T-helper 2 cell treated with Interferon-gamma antibody and Interleukin-4, amounts not matched to agents 5 μg/mL and 100 μg/mL, for 36 hours (primary cell): Measurements from ENCODE around the gene HEG1.
A peak's percentile ranks its signal among the peaks of the same experiment; 100 is the strongest.

Experiments
- DNase-seq: peaks from one replicate; pipeline ENCODE4 v3.0.0; 2021; ENCODE audit warnings: low spot score
- H3K27ac Mint-ChIP-seq: one replicate; pipeline ENCODE4 v1.8.0; 2021; ENCODE audit warnings: mild to moderate bottlenecking, mixed read lengths
- H3K27me3 Mint-ChIP-seq: one replicate; pipeline ENCODE4 v1.8.0; 2021; ENCODE audit warnings: low read depth, mixed read lengths
- H3K36me3 Mint-ChIP-seq: one replicate; pipeline ENCODE4 v1.8.0; 2021; ENCODE audit warnings: low read depth, mixed read lengths
- H3K4me1 Mint-ChIP-seq: one replicate; pipeline ENCODE4 v1.8.0; 2021; ENCODE audit warnings: low read depth, mixed read lengths
- H3K4me3 Mint-ChIP-seq: one replicate; pipeline ENCODE4 v1.8.0; 2022; ENCODE audit warnings: mild to moderate bottlenecking, moderate library complexity, mixed read lengths
- H3K9me3 Mint-ChIP-seq: one replicate; pipeline ENCODE4 v1.8.0; 2021; ENCODE audit warnings: mixed read lengths

HEG1 gene

DNA sequence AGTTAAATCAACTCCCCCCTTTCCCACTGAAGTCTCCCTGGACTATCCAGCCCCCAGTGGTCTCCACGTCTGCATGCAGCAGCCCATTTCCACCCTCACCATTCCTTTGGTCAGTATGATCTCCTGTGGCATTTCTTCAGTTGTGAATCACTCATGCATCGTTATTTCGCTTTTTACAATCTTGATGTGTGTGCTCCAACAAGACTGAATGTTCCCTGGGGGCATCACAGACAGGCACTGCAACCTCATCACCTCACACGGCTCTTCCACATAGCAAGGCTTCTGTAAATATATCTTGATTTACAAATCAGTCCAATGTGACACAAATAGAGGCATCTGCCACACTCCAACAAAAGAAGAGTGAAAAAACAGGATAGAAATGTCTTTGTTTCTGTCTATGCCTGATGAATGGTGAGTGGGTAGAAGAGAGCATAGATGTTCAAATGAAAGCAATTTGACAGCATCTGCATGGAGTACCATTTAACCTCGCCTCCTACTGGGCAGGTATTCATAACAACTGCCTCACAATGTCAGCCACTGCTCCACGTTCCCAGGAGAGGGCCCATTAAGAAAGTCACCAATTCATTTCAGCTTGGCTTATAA lies 5.2 kb downstream of the HEG1 start:
- H3K27ac Mint-ChIP-seq = peak overlapping the region; percentile 13
- H3K4me3 Mint-ChIP-seq = peak overlapping the region; percentile 97
- no peaks in the 10 kb centered on the region for H3K9me3 Mint-ChIP-seq
- H3K4me1 Mint-ChIP-seq = peaks cover 48% of the 10 kb centered on the region
- no peak for DNase-seq
- peaks cover 41% of the 10 kb centered on the region for H3K36me3 Mint-ChIP-seq
- H3K27me3 Mint-ChIP-seq = peaks cover 4% of the 10 kb centered on the region

DNA sequence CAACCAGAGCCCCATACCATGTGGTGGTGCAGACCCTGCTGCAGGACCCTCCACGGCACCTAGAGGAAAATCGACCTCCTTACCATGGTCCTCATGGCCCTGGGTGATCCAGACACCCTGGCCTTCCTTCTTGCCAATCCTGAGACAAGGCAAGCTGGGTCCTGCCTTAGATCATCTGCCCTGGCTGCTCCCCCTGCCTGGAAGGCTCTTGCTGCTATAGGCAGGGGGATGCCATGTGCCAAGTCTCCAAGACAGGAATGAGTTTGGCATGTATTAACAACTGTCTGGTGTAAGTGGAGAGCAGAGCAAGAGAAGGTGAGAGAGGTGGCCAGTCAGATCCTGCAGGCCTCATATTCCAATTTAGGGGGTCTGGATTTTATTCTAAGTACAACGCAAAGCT lies 7.5 kb downstream of the HEG1 start:
- Mint-ChIP-seq H3K27me3 (peaks cover 4% of the 10 kb centered on the region), H3K36me3 (peaks cover 28% of the 10 kb centered on the region), H3K4me3 (no peak overlapping the region), H3K27ac (no peak overlapping the region), H3K4me1 (peaks cover 35% of the 10 kb centered on the region), H3K9me3 (no peaks in the 10 kb centered on the region)
- no peak for DNase-seq

DNA sequence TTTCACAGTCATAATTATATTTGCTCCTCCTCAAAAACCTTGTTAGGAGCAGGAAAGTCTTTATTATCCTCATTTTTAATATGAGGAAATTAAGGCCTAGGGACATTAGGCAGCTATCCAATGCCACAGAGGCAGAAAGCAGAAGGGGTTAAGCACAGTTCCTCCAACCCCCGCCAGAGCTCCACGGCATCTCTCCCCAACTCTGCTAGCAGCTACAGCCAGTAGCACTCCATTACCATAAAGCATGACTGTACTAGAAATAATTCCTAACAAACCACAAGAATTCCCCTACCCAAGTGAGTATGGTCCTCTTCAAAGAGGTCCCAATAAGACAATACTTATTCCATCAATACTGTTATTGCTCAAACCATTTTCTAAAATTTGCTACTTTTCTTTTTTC lies 9.8 kb downstream of the HEG1 start:
- Mint-ChIP-seq H3K36me3 (peaks cover 38% of the 10 kb centered on the region), H3K27me3 (peaks cover 7% of the 10 kb centered on the region), H3K9me3 (no peaks in the 10 kb centered on the region), H3K4me1 (peaks cover 15% of the 10 kb centered on the region), H3K4me3 (no peak overlapping the region), H3K27ac (no peak overlapping the region)
- no peak for DNase-seq

DNA sequence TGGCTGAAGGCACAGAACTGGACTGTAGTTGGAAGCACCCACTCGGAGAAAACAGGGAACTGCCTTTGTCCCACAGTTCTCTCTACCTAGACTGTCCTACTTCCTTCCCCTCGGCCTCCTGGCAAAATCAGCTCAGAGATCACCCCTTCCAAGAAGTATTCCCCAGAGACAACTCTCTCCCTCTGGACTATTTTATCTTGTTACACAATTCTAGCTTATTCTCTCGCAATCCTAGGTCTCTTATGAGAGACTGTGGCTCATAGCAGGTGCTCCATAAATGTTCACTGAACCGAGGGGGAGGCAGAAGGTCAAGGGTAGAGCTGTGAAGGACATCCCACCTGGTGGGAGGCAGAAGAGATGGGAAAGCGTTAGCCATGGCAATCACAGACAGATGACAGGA lies 10.6 kb downstream of the HEG1 start:
- DNase-seq = no peak
- H3K4me1 Mint-ChIP-seq = peaks cover 8% of the 10 kb centered on the region
- peaks cover under 1% of the 10 kb centered on the region for H3K9me3 Mint-ChIP-seq
- peaks cover 34% of the 10 kb centered on the region for H3K36me3 Mint-ChIP-seq
- peaks cover 2% of the 10 kb centered on the region for H3K27me3 Mint-ChIP-seq
- H3K27ac Mint-ChIP-seq = no peak overlapping the region
- H3K4me3 Mint-ChIP-seq = no peak overlapping the region

DNA sequence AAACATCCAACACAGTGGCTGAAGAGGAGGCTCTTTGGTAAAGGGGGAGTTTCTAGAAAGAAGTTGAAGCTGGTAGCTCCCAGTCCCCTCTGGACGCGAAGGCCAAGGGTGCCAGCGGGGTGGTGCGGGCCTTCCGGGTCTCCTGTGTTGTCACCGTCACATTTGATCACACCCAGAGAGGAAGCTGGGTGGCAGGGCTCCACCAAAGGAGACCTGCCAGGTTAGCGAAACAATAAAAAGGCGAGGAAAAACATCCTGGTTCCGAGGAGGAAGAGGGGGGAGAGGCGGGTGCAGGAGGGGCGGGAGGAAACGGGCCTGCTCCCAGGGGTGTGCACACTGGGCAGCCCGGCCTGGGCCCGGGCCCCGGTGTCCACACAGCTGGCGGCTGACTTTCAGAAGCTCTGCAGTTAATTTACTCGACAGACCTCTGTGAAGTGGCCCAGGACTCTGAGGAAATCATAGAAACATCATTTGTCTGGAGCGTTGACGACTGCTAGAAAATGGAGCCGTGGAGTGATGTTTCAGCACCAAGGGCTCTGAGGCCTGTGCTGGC lies 12.1 kb downstream of the HEG1 start:
- peaks cover 8% of the 10 kb centered on the region for H3K4me1 Mint-ChIP-seq
- no peak for DNase-seq
- no peak overlapping the region for H3K27ac Mint-ChIP-seq
- no peak overlapping the region for H3K4me3 Mint-ChIP-seq
- H3K27me3 Mint-ChIP-seq = peaks cover 10% of the 10 kb centered on the region
- peaks cover 9% of the 10 kb centered on the region for H3K9me3 Mint-ChIP-seq
- H3K36me3 Mint-ChIP-seq = peaks cover 36% of the 10 kb centered on the region

DNA sequence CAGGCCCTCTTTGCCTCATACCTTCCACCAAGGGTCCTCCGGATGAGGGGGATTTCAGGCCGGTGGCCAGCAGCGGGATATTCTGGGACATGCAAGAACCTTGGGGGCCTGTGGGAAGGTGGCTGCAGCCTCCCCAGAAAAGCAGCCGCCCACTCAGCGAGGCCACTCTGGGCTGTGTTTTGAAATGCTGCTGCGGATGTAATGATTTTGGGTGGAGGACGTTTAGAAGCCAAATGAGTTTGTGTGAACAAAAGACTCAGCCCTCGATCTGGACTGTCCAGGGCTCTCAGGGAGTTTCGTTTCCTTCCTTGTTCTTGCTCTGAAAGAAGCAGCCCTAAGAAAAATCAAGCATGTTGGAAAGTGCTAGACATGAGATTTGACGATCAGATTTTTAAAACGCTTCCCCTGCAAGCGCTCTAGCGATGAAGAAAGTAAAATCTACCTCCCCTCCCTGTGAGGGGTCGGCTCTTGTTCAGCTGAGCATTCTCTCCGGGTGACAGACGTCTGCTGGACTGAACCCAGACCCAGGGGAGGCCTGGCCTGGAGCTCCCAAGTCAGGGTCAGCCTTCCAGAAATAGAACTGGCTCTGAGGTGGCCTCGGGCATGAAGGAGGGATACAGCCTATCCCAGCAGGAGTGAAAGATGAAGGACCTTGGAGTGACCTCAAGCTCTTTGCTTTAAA lies 12.9 kb downstream of the HEG1 start:
- peaks cover 10% of the 10 kb centered on the region for H3K9me3 Mint-ChIP-seq
- H3K36me3 Mint-ChIP-seq = peaks cover 37% of the 10 kb centered on the region
- H3K4me3 Mint-ChIP-seq = no peak overlapping the region
- H3K4me1 Mint-ChIP-seq = peaks cover 5% of the 10 kb centered on the region
- H3K27ac Mint-ChIP-seq = no peak overlapping the region
- no peak for DNase-seq
- peaks cover 10% of the 10 kb centered on the region for H3K27me3 Mint-ChIP-seq

DNA sequence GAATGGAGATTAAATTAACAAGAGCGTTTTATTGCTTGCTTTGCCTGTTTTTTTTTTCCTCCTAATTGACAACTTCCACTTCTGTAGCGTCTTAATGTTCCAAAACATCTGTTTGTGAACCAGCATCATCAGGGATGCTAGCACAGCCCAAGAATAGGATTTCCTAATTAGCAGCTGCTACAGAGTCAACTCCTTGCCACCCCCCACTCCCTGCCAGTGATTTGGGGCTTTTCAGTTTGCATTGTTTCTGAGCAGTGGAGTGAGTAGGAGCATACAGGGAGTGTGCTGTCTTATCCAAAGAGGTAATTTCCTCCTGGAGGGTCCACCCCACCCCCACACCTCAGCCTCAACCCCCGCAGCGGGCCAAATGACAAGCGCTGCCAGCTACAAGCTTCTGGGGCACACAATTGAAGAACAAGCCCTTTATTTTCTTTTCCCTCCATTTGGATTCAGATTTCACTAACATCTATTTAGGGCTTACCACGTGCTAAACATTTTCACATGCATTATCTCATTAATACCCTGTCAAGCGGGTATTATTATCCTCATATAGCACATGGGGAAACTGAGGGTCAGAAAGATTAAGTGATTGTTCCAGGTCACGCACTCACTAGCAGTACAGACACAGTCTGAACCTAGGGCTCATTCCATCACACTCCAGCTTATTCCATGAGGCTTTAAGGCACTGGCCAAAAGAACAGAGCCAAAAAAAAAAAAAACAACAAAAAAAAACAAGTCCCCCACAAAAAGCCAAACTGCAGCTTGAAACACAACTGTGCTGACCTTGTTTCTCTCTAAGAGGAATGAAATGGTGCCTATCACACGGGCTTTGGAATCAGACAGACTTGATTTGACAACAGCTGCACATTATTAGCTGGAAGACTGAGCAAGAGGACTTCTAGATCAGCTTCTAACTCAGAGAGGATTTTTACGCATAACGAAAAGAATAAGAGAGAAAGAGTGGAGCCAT lies 16.4 kb downstream of the HEG1 start:
- Mint-ChIP-seq H3K9me3 (peaks cover 35% of the 10 kb centered on the region), H3K4me1 (peaks cover 10% of the 10 kb centered on the region)

DNA sequence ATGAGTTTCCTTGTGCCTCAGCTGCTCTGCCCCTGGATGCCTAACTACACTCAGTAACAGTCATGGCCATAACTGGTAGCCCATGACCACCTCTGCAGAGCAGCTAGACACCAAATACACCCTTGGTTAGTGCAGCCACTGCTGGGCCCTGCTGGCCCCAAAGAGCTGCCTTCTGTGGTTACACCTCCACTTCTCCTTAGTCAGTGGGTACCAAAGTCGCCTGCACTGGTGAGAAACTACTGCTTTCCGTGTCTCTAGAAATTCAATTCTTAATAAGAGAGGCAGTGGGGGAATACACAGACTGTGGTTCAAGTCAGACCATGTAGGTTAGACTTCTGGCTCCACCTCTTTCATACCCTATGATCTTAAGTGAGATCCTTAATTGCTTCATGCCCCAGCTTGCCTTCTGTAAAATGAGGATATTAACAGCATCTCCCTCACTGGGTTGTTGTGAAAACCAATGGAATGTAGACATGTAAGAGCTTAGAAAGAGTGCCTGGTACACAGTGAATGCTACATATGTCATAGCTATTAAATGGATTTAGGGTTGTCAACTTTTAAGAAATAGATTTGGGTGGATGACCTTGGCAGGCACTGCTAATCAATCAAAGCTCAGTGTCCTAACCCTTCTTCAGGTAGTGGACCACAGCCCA lies 18.2 kb downstream of the HEG1 start:
- no peak overlapping the region for H3K4me3 Mint-ChIP-seq

More for the DNA sequence above, 16.4 kb downstream of the HEG1 start:
- peaks cover 44% of the 10 kb centered on the region for H3K36me3 Mint-ChIP-seq
- DNase-seq = no peak
- H3K27me3 Mint-ChIP-seq = peaks cover 10% of the 10 kb centered on the region
- H3K4me3 Mint-ChIP-seq = no peak overlapping the region
- H3K27ac Mint-ChIP-seq = no peak overlapping the region

DNA sequence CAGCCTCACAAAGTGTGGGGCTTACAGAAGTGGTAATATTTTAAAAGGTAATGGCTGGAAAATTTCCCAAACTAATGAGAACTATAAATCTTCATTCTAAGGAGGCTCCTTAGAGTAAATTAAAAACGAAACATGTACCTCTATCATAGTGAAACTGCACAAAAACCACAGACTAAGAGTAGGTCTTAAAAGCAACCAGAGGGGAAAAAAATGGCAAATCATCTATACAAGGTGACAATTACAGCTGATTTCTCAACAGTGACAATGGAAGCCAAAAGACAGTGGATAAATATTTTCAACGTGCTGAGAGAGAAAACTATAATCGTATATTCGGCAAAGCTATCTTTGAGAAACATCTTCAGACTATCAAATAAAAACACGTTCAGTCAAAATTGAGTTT lies 20.6 kb downstream of the HEG1 start:
- Mint-ChIP-seq H3K27ac (no peak overlapping the region), H3K27me3 (peaks cover 7% of the 10 kb centered on the region), H3K4me3 (no peak overlapping the region)

More for the DNA sequence above, 18.2 kb downstream of the HEG1 start:
- no peak for DNase-seq
- Mint-ChIP-seq H3K27ac (no peak overlapping the region), H3K4me1 (peaks cover 12% of the 10 kb centered on the region), H3K9me3 (peaks cover 36% of the 10 kb centered on the region), H3K36me3 (peaks cover 48% of the 10 kb centered on the region), H3K27me3 (peaks cover 10% of the 10 kb centered on the region)

DNA sequence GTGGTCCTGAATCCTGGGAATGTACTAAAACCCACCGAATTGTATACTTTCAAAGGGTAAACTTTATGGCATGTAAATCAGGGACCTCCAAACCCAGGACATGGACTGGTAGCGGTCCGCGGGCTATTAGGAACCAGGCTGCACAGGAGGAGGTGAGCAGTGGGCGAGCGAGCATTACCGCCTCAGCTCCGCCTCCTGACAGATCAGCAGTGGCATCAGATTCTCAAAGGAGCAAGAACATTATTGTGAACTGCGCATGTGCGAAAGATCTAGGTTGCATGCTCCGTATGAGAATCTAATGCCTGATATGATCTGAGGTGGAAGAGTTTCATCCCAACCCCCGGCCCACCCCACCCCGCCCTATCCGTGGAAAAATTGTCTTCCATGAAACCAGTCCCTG lies 22.2 kb downstream of the HEG1 start:
- H3K4me3 Mint-ChIP-seq = no peak overlapping the region
- H3K36me3 Mint-ChIP-seq = peaks cover 44% of the 10 kb centered on the region
- H3K9me3 Mint-ChIP-seq = peaks cover 30% of the 10 kb centered on the region
- peaks cover 20% of the 10 kb centered on the region for H3K4me1 Mint-ChIP-seq
- no peak for DNase-seq
- no peaks in the 10 kb centered on the region for H3K27me3 Mint-ChIP-seq
- H3K27ac Mint-ChIP-seq = no peak overlapping the region

More for the DNA sequence above, 20.6 kb downstream of the HEG1 start:
- H3K4me1 Mint-ChIP-seq = peaks cover 18% of the 10 kb centered on the region
- peaks cover 44% of the 10 kb centered on the region for H3K36me3 Mint-ChIP-seq
- DNase-seq = no peak
- H3K9me3 Mint-ChIP-seq = peaks cover 39% of the 10 kb centered on the region

DNA sequence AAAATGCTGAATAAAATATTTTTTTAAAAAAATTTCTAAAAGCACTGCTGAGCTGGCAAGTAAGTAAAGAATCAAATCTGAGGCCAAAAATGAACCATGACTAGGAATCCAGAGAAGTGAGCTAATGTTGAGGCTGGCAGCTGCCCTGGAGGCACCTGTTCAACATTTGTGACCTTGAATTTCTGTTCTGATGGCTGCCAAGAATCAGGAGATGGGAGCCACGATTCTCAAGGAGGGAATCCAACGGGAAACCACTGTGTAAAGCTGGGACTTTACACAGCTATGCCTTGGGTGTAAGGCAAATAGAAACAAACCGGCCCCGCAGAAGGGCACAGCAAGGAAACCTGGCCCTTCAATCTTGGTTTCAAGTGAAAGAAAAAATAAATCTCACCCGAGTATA lies 22.7 kb downstream of the HEG1 start:
- Mint-ChIP-seq H3K36me3 (peaks cover 44% of the 10 kb centered on the region), H3K4me1 (peaks cover 25% of the 10 kb centered on the region), H3K27me3 (no peaks in the 10 kb centered on the region), H3K27ac (no peak overlapping the region), H3K4me3 (no peak overlapping the region), H3K9me3 (peaks cover 30% of the 10 kb centered on the region)
- no peak for DNase-seq

DNA sequence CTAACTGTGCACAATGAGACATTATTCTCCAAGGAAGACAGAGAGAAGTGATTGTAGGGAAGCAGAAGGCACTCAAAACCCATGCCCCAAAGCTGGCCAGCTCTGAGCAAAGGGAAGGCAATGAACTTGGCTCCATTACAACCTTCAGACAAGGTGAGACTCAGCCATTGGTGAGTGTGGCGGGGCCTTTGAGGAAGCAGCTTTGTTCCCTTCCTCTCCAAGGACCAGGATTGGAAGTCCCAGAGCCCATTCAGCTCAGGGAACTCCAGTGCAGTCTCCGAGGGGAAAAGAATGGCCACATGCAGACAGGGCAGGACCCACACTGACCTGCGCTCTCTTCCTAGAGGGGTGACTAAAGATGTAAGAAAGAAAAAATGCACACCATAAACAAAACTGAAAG lies 23.1 kb downstream of the HEG1 start:
- peaks cover 27% of the 10 kb centered on the region for H3K9me3 Mint-ChIP-seq
- peaks cover 30% of the 10 kb centered on the region for H3K4me1 Mint-ChIP-seq
- H3K27me3 Mint-ChIP-seq = no peaks in the 10 kb centered on the region
- H3K27ac Mint-ChIP-seq = no peak overlapping the region
- DNase-seq = no peak
- H3K4me3 Mint-ChIP-seq = no peak overlapping the region
- H3K36me3 Mint-ChIP-seq = peaks cover 49% of the 10 kb centered on the region

DNA sequence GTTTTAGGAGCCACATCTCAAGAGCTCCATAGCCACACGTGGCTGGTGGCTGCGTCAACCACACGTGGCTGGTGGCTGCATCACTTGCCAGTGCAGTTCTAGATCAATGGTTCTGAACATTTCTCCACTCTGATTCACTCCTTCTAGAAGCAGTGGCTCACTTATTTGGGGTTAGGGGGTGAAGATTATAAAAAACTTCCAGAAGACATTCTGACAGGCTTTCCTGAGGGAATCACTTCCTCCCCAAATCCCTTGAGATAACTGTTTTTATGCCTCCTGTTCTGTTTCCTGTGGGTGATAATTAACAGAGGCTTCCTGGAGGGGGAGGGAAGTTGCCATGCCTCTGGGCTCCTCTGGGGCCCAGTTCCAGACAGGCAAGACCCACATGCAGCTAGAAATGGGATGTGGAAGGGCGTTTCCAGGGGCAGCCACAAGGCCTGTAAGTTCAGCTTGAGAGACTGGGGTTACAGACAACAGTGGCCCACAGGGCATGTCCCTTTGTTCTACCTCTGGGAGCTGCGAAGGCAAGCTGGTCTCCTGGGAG lies 23.6 kb downstream of the HEG1 start:
- H3K27me3 Mint-ChIP-seq = no peaks in the 10 kb centered on the region
- no peak for DNase-seq
- H3K4me3 Mint-ChIP-seq = no peak overlapping the region
- H3K9me3 Mint-ChIP-seq = peaks cover 25% of the 10 kb centered on the region
- H3K4me1 Mint-ChIP-seq = peaks cover 35% of the 10 kb centered on the region
- peaks cover 54% of the 10 kb centered on the region for H3K36me3 Mint-ChIP-seq
- no peak overlapping the region for H3K27ac Mint-ChIP-seq
